NCI-H69 (cell line): ENCODE results near the gene SARM1.

Source experiments
- DNase-seq: peaks from one replicate; lab custom pipeline; 2025; lab: John Stamatoyannopoulos, UW

Gene SARM1

GRCh38 chr17:28395968-28396367 is 24.5 kb downstream of the SARM1 start:
- DNase-seq: no peak

GRCh38 chr17:28396635-28397239 is 25.2 kb downstream of the SARM1 start:
- no peak for DNase-seq

- no peak for DNase-seq
Observed at GRCh38 chr17:28397275-28397674, 25.8 kb downstream of the SARM1 start.

GRCh38 chr17:28397687-28398279 is 26.3 kb downstream of the SARM1 start:
- DNase-seq: no peak

GRCh38 chr17:28398280-28398981 is 26.9 kb downstream of the SARM1 start:
- peak; percentile 38 for DNase-seq

- DNase-seq: no peak
Observed at GRCh38 chr17:28399808-28400207, 28.3 kb downstream of the SARM1 start.

- DNase-seq: peak; percentile 80
Observed at GRCh38 chr17:28402224-28402630, 30.7 kb downstream of the SARM1 start.

GRCh38 chr17:28402844-28403243 is 31.4 kb downstream of the SARM1 start:
- no peak for DNase-seq

- DNase-seq: no peak
Observed at GRCh38 chr17:28404007-28404406, 32.5 kb downstream of the SARM1 start.

GRCh38 chr17:28404461-28404811 is 32.9 kb downstream of the SARM1 start:
- DNase-seq: no peak

GRCh38 chr17:28404812-28405570 is 33.5 kb downstream of the SARM1 start:
- peak; percentile 67 for DNase-seq

GRCh38 chr17:28405632-28406472 is 34.4 kb downstream of the SARM1 start, which contains the start of gene SLC46A1:
TSS of gene SLC46A1 (minus strand) at chr17:28406212. CDS start at chr17:28406114, 98 bp downstream.
- peak; percentile 92 for DNase-seq

- DNase-seq: peak; percentile 85
Observed at GRCh38 chr17:28406473-28406814, 35.0 kb downstream of the SARM1 start.

GRCh38 chr17:28407130-28407973 is 35.9 kb downstream of the SARM1 start:
- peak; percentile 99 for DNase-seq

GRCh38 chr17:28407974-28408306 is 36.4 kb downstream of the SARM1 start:
- DNase-seq: no peak

GRCh38 chr17:28412099-28412498 is 40.6 kb downstream of the SARM1 start:
- DNase-seq: no peak

GRCh38 chr17:28413804-28414203 is 42.3 kb downstream of the SARM1 start:
- DNase-seq: no peak

GRCh38 chr17:28415886-28416285 is 44.4 kb downstream of the SARM1 start:
- no peak for DNase-seq

- DNase-seq: peak; percentile 90
Observed at GRCh38 chr17:28416703-28417311, 45.3 kb downstream of the SARM1 start.

GRCh38 chr17:28421787-28422305 is 50.4 kb downstream of the SARM1 start:
- no peak for DNase-seq
